SK-N-SH treated with all-trans-retinoic acid at 6 μM for 48 hours (cell line): ENCODE measurements around the gene CCDC171.

Experiments used
- ATAC-seq: fragments of 200-7000 bp; cut with Tn5 transposase; 3 replicates; pipeline ENCODE4 v1.9.1; 2020; ENCODE audit warnings: mild to moderate bottlenecking, moderate library complexity
- ARNTL ChIP-seq: fragments of 450-650 bp; formaldehyde crosslinking; IDR thresholded peaks from 2 replicates; pipeline ENCODE4 v1.5.0; 2020; ENCODE audit warnings: low read depth, mild to moderate bottlenecking, moderate library complexity, borderline replicate concordance
- BACH2 ChIP-seq: fragments of 250-450 bp; sonication (Bioruptor Pico); IDR thresholded peaks from 2 replicates; pipeline ENCODE4 v1.9.0; 2021; ENCODE audit warnings: mild to moderate bottlenecking, borderline replicate concordance
- CSDC2 ChIP-seq: fragments of 250-450 bp; sonication (Bioruptor Pico); IDR thresholded peaks from 2 replicates; pipeline ENCODE4 v1.5.0; 2020; ENCODE audit warnings: mild to moderate bottlenecking, moderate library complexity
- GLIS3 ChIP-seq: fragments of 250-450 bp; sonication (Bioruptor Pico); IDR thresholded peaks from 2 replicates; pipeline ENCODE4 v1.5.0; 2020; ENCODE audit warnings: mild to moderate bottlenecking, moderate library complexity
- ISL1 ChIP-seq: fragments of 250-450 bp; sonication (Bioruptor Pico); IDR thresholded peaks from 2 replicates; pipeline ENCODE4 v2.1.2; 2022; ENCODE audit warnings: mild to moderate bottlenecking, moderate library complexity
- POU6F1 ChIP-seq: fragments of 250-450 bp; sonication (Bioruptor Pico); IDR thresholded peaks from 2 replicates; pipeline ENCODE4 v1.8.0; 2021; ENCODE audit warnings: low read depth, mild to moderate bottlenecking, moderate library complexity, borderline replicate concordance
- SNAI2 ChIP-seq: fragments of 250-450 bp; sonication (Bioruptor Pico); IDR thresholded peaks from 2 replicates; pipeline ENCODE4 v1.5.0; 2020; ENCODE audit warnings: mild to moderate bottlenecking, moderate library complexity
- TOX ChIP-seq: fragments of 250-450 bp; sonication (Bioruptor Pico); IDR thresholded peaks from 2 replicates; pipeline ENCODE4 v1.8.0; 2021; ENCODE audit warnings: mild to moderate bottlenecking, moderate library complexity, borderline replicate concordance
- ZC3H10 ChIP-seq: fragments of 250-450 bp; sonication (Bioruptor Pico); IDR thresholded peaks from 2 replicates; pipeline ENCODE4 v1.5.1; 2021; ENCODE audit warnings: mild to moderate bottlenecking, moderate library complexity
- ZFP3 ChIP-seq: fragments of 250-450 bp; sonication (Bioruptor Pico); IDR thresholded peaks from 2 replicates; pipeline ENCODE4 v1.5.0; 2020; ENCODE audit warnings: mild to moderate bottlenecking, moderate library complexity
- ZNF70 ChIP-seq: fragments of 450-650 bp; formaldehyde crosslinking; IDR thresholded peaks from 2 replicates; pipeline ENCODE4 v1.5.0; 2020; ENCODE audit warnings: mild to moderate bottlenecking, moderate library complexity
- ZNF8 ChIP-seq: fragments of 450-650 bp; formaldehyde crosslinking; IDR thresholded peaks from 2 replicates; pipeline ENCODE4 v1.5.0; 2020; ENCODE audit warnings: mild to moderate bottlenecking, moderate library complexity
- TF ChIP-seq, protein P1 (sequence below): fragments of 250-450 bp; sonication (Bioruptor Pico); IDR thresholded peaks from 2 replicates; pipeline ENCODE4 v1.5.1; 2020; ENCODE audit warnings: low read depth, mild to moderate bottlenecking, moderate library complexity
- TF ChIP-seq, protein P2 (sequence below): fragments of 250-450 bp; sonication (Bioruptor Pico); IDR thresholded peaks from 2 replicates; pipeline ENCODE4 v1.5.1; 2021; ENCODE audit warnings: mild to moderate bottlenecking, moderate library complexity
- TF ChIP-seq, protein P3 (sequence below): fragments of 250-450 bp; sonication (Bioruptor Pico); IDR thresholded peaks from 2 replicates; pipeline ENCODE4 v1.8.0; 2020; ENCODE audit warnings: mild to moderate bottlenecking, moderate library complexity, borderline replicate concordance
- TF ChIP-seq, protein P4 (sequence below): fragments of 250-450 bp; sonication (Bioruptor Pico); IDR thresholded peaks from 2 replicates; pipeline ENCODE4 v1.5.0; 2020; ENCODE audit warnings: mild to moderate bottlenecking, moderate library complexity

CCDC171 gene

GRCh38 chr9:15867988-15868387 lies 315.1 kb downstream of the CCDC171 start (continued):
- TF ChIP-seq, protein P1, sequence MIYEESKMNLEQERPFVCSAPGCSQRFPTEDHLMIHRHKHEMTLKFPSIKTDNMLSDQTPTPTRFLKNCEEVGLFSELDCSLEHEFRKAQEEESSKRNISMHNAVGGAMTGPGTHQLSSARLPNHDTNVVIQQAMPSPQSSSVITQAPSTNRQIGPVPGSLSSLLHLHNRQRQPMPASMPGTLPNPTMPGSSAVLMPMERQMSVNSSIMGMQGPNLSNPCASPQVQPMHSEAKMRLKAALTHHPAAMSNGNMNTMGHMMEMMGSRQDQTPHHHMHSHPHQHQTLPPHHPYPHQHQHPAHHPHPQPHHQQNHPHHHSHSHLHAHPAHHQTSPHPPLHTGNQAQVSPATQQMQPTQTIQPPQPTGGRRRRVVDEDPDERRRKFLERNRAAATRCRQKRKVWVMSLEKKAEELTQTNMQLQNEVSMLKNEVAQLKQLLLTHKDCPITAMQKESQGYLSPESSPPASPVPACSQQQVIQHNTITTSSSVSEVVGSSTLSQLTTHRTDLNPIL = no peak
- no peak for TF ChIP-seq CSDC2 (CRISPR knock-in tag)
- TF ChIP-seq ZNF70 = no peak
- no peak for TF ChIP-seq ARNTL (CRISPR knock-in tag)
- TF ChIP-seq GLIS3 (CRISPR knock-in tag) = no peak

DNA sequence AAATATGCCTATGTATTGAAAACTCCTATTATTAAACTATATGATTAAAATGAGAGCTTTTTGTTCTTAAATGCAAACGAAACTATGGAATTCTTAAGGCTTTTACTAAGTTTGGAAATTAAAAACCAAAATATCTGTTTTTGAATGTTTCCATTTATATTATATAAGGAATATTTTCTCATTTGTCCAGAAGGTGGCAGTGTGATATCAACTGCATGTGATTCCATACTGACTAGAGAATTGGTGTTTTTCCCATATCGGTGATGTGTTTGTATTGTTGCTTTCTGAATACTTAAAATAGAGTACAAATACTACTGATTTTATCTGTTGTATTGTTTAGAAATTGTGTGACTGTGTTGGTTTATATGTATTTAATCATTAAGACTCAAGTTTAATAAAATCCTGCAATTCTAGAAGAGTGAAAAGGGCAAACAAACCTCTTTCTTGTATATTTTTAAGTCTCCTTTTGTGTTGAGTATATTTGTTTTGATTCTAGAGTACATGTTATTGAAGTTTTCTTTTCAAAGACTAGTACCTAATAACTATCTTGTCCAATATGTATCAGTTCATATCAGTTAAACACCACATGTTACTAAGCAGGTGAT lies 320.8 kb downstream of the CCDC171 start:
- peak; percentile 86 for ATAC-seq

DNA sequence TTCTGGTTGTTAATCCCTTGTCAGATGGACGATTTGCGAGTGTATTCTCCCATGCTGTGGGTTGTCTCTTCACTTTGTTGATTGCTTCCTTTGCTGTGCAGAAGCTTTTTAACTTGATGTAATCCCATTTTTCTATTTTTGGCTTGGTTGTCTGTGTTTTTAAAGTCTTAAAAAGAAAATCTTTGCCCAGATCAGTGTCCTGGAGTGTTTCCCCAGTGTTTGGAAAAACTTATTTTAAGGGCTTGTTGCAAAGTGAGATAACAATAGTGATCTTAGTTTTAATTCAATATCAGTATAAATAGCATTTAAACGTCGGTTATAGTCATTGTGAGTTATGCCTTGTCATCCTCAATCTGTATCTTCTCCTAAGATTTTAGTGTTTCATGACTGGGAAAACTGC lies 329.5 kb downstream of the CCDC171 start:
- TF ChIP-seq, protein P2, sequence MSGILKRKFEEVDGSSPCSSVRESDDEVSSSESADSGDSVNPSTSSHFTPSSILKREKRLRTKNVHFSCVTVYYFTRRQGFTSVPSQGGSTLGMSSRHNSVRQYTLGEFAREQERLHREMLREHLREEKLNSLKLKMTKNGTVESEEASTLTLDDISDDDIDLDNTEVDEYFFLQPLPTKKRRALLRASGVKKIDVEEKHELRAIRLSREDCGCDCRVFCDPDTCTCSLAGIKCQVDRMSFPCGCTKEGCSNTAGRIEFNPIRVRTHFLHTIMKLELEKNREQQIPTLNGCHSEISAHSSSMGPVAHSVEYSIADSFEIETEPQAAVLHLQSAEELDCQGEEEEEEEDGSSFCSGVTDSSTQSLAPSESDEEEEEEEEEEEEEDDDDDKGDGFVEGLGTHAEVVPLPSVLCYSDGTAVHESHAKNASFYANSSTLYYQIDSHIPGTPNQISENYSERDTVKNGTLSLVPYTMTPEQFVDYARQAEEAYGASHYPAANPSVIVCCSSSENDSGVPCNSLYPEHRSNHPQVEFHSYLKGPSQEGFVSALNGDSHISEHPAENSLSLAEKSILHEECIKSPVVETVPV (CRISPR knock-in tag) = no peak
- TF ChIP-seq, protein P1 = no peak
- peak; percentile 82 for TF ChIP-seq ISL1 (CRISPR knock-in tag)
- TF ChIP-seq, all 23 proteins: peak for 1

More for the DNA sequence above, 320.8 kb downstream of the CCDC171 start:
- TF ChIP-seq ZFP3 (no peak), GLIS3 (CRISPR knock-in tag) (no peak), ZC3H10 (CRISPR knock-in tag) (no peak), TOX (no peak)

DNA sequence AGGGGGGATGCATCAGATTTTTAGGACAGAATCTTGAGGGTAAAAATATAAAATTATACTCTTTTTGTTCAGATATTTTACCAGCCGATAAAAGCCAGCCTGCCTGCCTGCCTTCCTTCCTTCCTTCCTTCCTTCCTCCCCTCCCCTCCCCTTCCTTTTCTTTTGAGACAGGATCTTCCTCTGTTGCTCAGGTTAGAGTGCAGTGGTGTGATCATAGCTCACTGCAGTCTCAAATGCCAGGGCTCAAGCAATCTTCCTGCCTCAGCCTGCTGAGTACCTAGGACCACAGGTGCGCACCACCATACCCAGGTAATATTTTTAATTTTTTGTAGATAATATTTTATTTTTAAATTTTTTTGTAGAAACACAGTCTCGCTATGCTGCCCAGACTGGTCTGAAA lies 330.0 kb downstream of the CCDC171 start:
- no peak for ATAC-seq
- TF ChIP-seq, protein P3, sequence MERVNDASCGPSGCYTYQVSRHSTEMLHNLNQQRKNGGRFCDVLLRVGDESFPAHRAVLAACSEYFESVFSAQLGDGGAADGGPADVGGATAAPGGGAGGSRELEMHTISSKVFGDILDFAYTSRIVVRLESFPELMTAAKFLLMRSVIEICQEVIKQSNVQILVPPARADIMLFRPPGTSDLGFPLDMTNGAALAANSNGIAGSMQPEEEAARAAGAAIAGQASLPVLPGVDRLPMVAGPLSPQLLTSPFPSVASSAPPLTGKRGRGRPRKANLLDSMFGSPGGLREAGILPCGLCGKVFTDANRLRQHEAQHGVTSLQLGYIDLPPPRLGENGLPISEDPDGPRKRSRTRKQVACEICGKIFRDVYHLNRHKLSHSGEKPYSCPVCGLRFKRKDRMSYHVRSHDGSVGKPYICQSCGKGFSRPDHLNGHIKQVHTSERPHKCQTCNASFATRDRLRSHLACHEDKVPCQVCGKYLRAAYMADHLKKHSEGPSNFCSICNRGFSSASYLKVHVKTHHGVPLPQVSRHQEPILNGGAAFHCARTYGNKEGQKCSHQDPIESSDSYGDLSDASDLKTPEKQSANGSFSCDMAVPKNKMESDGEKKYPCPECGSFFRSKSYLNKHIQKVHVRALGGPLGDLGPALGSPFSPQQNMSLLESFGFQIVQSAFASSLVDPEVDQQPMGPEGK (CRISPR knock-in tag) = no peak
- TF ChIP-seq TOX (no peak), ZNF8 (CRISPR knock-in tag) (no peak), GLIS3 (CRISPR knock-in tag) (no peak), ZFP3 (no peak), POU6F1 (CRISPR knock-in tag) (no peak), BACH2 (CRISPR knock-in tag) (no peak), SNAI2 (no peak)
- TF ChIP-seq, protein P4, sequence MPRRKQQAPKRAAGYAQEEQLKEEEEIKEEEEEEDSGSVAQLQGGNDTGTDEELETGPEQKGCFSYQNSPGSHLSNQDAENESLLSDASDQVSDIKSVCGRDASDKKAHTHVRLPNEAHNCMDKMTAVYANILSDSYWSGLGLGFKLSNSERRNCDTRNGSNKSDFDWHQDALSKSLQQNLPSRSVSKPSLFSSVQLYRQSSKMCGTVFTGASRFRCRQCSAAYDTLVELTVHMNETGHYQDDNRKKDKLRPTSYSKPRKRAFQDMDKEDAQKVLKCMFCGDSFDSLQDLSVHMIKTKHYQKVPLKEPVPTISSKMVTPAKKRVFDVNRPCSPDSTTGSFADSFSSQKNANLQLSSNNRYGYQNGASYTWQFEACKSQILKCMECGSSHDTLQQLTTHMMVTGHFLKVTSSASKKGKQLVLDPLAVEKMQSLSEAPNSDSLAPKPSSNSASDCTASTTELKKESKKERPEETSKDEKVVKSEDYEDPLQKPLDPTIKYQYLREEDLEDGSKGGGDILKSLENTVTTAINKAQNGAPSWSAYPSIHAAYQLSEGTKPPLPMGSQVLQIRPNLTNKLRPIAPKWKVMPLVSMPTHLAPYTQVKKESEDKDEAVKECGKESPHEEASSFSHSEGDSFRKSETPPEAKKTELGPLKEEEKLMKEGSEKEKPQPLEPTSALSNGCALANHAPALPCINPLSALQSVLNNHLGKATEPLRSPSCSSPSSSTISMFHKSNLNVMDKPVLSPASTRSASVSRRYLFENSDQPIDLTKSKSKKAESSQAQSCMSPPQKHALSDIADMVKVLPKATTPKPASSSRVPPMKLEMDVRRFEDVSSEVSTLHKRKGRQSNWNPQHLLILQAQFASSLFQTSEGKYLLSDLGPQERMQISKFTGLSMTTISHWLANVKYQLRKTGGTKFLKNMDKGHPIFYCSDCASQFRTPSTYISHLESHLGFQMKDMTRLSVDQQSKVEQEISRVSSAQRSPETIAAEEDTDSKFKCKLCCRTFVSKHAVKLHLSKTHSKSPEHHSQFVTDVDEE = no peak
- TF ChIP-seq, protein P2 (CRISPR knock-in tag) = no peak
- TF ChIP-seq, protein P1 = no peak

More for the DNA sequence above, 329.5 kb downstream of the CCDC171 start:
- ATAC-seq = no peak
